Colon (tissue), 2 donors: ENCODE data around the gene VEGFB.

ENCODE experiments used
- FAIRE-seq: peaks from 2 replicates; lab custom pipeline; 2012; peaks lifted over from hg19 to GRCh38; lab: Jason Lieb, UNC
- donor health status: control.
- donor health status: control.

The VEGFB gene

DNA sequence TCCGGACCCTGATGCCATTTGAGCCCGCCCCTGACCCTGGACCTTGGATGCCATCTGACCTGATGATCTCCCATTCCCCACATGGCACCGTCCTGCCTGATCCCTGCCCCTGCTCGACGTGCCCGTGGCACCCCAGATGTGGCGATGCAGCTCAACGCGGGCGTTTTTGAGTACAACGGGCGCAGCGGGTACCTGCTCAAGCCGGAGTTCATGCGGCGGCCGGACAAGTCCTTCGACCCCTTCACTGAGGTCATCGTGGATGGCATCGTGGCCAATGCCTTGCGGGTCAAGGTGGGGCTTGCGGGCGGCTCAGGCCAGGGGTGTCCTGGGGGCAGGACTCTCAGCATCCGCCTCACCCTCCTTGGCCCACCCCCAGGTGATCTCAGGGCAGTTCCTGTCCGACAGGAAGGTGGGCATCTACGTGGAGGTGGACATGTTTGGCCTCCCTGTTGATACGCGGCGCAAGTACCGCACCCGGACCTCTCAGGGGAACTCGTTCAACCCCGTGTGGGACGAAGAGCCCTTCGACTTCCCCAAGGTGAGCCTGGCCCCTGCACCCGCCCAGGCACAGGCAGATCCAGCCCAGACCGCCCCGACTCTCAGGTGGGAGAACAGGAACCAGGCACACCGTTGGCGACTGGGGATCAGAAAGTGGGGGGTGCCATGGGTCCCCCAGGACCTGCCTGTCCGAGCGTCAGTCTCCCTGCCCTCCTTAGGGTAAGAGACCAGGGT, 28.1 kb downstream of the VEGFB start:
- no peak for FAIRE-seq

DNA sequence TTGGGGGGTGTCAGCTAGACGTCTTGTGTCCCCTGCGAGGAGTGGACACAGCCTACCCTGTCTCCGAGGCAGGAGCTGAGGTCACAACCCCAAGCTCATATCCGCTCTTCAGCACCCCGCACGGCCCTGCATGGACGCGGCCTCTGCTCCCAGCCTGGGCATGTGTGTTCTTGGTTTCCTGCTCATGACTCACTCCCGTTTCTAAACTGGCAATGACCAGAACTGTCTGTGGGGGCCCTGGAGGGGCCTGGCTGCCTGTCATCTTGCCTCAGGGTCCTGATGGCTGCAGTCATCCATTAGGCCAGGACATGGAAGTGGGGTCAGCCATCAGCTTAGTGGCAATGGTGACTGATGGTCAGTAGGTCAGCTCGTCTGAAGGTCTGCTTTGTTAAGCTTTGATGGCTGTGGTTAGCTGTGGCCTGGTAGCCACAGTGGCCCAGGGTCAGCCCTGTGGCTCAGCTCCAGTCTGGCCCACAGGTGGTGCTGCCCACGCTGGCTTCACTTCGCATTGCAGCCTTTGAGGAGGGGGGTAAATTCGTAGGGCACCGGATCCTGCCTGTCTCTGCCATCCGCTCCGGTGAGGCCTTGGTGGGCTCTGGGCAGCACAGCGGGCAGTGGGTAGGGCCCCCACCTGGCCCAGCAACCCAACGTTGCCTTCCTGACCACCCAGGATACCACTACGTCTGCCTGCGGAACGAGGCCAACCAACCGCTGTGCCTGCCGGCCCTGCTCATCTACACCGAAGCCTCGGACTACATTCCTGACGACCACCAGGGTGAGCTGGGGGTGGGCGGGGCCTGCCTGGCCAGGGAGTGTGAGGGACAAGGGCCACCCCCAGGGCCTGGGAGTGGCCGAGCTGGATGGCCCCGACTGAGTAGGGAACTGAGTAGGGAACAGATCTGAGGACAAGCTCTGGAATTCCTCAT, 28.9 kb downstream of the VEGFB start:
- FAIRE-seq: no peak

- no peak for FAIRE-seq
These were observed 29.5 kb downstream of the VEGFB start for GRCh38 chr11:64263947-64264317.

- FAIRE-seq: no peak
These were observed 30.0 kb downstream of the VEGFB start for GRCh38 chr11:64264371-64264852.

DNA sequence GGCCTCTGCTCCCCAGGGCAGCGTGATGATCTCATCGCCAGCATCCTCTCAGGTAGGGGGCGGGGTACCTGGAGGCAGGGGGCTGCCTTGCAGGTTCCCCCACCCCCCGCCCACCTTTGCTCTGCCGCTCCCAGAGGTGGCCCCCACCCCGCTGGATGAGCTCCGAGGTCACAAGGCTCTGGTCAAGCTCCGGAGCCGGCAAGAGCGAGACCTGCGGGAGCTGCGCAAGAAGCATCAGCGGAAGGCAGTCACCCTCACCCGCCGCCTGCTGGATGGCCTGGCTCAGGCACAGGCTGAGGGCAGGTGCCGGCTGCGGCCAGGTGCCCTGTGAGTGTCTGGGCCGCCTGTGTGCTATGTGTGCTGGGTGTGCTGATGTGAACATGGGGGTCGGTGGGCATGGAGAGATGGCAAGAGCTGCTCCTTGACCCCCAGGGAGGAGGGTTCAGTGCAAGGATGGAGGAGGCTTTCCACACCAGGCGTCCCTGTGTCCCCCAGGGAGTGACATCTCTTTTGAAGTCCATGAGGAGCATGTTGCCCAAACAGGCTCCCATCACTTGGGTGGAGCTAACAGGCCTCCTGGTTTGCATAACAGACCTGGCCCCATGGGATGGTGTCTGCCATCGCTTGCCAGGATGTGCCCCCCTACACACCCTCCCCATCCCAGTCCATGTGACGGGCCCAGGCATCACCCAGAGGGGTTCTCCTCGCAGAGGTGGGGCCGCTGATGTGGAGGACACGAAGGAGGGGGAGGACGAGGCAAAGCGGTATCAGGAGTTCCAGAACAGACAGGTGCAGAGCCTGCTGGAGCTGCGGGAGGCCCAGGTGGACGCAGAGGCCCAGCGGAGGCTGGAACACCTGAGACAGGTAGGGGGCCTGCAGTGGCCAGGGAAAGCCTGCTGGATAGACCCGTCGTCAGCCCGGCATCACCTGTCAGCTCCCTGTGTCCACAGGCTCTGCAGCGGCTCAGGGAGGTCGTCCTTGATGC, 31.1 kb downstream of the VEGFB start:
- no peak for FAIRE-seq

- no peak for FAIRE-seq
These were observed 32.0 kb downstream of the VEGFB start for GRCh38 chr11:64266339-64266738.

- no peak for FAIRE-seq
These were observed 33.0 kb downstream of the VEGFB start for GRCh38 chr11:64267207-64267945.

DNA sequence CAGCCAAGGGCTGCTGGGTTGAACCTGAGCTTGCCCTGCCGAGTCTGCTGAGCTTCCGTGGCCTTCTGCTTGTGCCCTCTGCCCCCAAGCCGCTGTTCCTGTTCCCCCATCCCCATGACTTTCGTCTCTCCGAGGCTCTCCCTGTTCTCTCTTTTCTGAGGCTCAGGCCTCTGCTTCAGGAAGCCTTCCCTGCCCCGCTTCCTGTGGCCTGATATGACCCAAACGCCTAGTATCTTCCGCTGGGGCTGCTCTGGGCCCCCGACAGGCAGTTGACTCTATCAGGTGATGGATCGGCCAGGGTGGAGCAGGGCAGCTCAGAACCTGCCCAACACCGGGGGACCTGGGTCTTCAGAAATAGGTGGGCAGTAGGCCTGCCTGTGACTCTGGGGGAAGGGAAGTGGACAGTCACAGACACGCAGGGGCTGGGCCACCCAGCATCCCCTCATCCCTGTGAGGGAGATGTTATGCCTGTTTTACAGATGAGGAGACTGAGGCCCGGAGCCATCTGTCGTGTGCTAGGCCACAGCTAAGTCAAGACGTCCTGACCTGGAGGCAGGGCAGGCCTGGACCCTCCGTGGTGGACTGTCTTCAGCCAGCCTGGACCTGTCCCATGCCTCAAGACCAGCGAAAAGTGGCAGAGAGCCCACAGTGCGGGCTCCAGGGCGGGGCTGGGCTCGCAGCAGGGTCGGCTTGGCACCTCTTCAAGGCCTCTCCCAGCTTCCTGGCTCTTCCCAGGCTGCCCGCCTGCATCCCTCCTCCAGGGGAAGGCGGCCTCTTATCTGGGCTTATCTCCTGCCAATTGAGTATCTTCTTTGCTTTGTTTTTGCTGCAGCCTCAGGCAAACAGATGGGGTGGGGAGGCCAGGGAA, 33.9 kb downstream of the VEGFB start:
- FAIRE-seq: no peak

DNA sequence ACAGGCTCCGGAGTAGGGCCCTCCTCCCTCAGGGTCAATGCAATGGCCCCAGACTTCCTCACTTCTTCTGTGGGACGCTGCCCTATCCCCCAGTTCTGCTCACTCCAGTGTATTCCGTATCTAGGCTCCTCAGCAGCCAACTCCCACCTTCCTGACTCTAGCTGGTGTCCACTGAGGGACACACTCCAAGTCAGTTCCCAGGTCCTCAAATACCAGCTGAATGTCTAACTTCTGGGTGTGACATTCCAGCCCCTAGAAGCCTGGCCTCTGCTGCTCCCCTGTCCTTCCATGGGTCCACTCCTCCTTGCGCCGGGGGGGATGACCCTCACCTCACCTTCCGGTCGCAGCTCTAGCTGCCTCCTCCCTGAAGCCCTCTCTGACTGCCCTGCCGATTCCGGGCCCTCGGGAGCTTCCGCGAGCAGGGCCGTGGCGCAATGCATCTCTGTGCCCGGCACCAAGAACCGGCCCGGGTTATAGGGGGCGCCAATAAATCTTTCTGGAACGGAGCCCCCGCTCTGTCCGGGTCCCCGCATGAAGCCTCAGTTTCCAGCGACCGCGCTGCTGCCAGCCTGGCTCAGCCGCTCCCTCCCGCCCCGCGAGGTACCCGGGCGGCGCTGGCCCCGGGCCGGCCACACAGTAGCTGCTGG, 34.6 kb downstream of the VEGFB start:
- FAIRE-seq: no peak

- FAIRE-seq: no peak
These were observed 35.3 kb downstream of the VEGFB start for GRCh38 chr11:64269540-64270220.

DNA sequence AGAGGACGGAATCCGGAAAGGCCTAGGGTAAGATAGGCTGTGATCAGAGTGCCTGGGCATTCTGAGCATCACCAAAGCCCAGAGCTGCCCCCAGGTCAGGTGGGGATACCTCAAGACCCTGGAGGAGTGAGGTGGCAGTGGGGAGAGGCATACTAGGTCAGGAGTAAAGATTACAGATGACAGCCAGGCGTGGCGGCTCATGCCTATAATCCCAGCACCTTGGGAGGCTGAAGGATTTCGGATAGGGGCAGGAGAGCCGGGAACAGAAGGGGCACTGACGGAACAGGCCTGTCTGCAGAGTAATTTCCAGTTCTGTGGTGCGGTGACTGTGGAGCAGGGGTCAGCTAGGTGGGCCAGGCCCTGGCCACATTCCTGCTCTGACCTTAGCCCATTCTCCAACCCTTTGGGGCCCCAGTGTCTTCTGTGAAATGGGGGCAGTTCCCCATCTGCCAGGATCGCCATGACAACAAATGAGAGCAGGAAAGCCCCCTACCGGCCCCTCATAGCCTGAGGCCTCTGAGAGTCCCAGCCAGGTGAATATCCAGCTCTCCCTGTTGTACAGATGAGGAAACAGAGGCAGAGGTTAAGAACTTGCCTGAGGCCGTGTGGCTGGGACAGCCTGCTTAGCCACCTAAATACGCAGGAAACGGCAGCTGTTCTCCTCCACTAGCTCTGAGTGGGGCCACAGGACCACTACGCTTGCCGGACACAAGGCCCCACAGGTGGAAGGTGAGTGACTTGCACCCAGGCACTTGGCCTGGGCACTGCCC, 40.8 kb downstream of the VEGFB start:
- FAIRE-seq: no peak

- FAIRE-seq: no peak
These were observed 41.5 kb downstream of the VEGFB start for GRCh38 chr11:64275841-64276240.

GRCh38 chr11:64276653-64277431, 42.5 kb downstream of the VEGFB start:
- FAIRE-seq: no peak

GRCh38 chr11:64278576-64279190, 44.3 kb downstream of the VEGFB start:
- no peak for FAIRE-seq

DNA sequence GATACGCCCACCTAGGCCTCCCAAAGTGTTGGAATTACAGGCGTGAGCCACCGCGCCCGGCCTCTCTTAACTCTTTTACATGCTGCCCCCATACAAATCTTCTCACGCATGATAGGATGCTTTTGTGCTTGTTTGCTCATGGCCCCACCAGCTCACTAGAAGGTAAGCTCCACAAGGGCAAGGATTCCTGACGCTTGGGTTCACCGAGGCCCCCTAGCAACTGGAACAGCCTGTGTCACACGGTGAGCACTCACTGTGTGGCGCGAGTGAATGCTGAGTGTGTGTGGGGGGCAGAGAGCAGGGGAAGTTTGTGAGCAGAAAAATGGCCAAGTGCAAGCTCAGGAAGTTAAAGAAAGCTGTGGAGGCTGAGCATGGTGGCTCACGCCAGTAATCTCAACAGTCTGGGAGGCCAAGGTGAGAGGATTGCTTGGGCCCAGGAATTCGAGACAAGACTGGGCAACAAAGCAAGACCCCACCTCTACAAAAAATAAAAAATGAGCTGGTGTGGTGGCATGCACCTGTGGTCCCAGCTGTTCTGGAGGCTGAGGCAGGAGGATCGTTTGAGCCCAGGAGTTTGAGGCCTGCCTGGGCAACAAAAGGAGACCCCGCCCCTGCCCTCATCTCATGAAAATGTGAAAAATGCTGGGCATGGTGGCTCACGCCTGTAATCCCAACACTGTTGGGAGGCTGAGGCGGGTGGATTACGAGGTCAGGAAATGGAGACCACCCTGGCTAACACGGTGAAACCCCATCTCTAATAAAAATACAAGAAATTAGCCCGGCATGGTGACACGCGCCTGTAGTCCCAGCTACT, 47.8 kb downstream of the VEGFB start:
- FAIRE-seq: no peak

DNA sequence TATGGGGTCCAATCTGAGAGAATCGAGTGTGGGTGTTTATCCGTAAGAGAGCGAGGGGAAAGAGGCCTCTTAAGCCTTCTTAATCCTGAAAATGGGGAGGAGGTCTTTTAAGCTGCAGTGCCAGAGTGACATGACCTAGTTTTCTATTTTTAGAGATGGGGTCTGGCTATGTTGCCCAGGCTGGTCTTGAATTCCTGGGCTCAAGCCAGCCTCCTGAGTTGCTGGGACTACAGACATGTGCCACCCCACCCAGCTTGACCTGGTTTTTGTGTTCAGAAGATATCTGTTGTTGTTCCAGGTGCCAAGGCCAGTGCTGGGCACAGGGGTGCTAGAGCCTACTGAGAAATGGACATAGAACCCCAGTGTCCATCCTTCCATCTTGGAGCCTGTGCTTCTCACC, 48.7 kb downstream of the VEGFB start:
- FAIRE-seq: no peak
